Type B pancreatic cell (in vitro differentiated cells): ENCODE data around the gene CPT1C. TPM values are rescaled to one million over a fixed set of nuclear protein-coding genes. Genes with fewer than 3 reads are reported as not detected.

Experiments
- DNase-seq: peaks from one replicate; pipeline ENCODE4 v3.0.0; 2021; ENCODE audit warnings: mixed read lengths; ENCODE audit not compliant: unreplicated experiment; ENCODE audit errors: extremely low spot score
- H3K27ac Mint-ChIP-seq: 2 replicates; pipeline ENCODE4 v1.8.0; 2021; ENCODE audit warnings: mild to moderate bottlenecking, mixed read lengths
- H3K27me3 Mint-ChIP-seq: 2 replicates; pipeline ENCODE4 v1.8.0; 2021; ENCODE audit warnings: mixed read lengths
- H3K36me3 Mint-ChIP-seq: 2 replicates; pipeline ENCODE4 v1.8.0; 2021; ENCODE audit warnings: mixed read lengths
- H3K4me1 Mint-ChIP-seq: one replicate; pipeline ENCODE4 v1.8.0; 2021; ENCODE audit warnings: mixed read lengths; ENCODE audit not compliant: unreplicated experiment
- H3K4me3 Mint-ChIP-seq: 2 replicates; pipeline ENCODE4 v1.8.0; 2021; ENCODE audit warnings: mild to moderate bottlenecking, mixed read lengths
- H3K9me3 Mint-ChIP-seq: 2 replicates; pipeline ENCODE4 v1.8.0; 2021; ENCODE audit warnings: mixed read lengths
- total RNA-seq: library from RNA; stranded (reverse); gene quantifications from 2 replicates; pipeline ENCODE4 v1.2.1, GENCODE V29; 2021; ENCODE audit warnings: low replicate concordance
- TF ChIP-seq, protein P1 (sequence below): fragments of 200-600 bp; sonication (generic); conservative IDR thresholded peaks from 2 replicates; pipeline ENCODE4 v1.5.0; 2021; ENCODE audit warnings: antibody characterized with exemption, mild to moderate bottlenecking

Gene CPT1C
- total RNA-seq, 1 donor from 2014 or later = 65.0 TPM

DNA sequence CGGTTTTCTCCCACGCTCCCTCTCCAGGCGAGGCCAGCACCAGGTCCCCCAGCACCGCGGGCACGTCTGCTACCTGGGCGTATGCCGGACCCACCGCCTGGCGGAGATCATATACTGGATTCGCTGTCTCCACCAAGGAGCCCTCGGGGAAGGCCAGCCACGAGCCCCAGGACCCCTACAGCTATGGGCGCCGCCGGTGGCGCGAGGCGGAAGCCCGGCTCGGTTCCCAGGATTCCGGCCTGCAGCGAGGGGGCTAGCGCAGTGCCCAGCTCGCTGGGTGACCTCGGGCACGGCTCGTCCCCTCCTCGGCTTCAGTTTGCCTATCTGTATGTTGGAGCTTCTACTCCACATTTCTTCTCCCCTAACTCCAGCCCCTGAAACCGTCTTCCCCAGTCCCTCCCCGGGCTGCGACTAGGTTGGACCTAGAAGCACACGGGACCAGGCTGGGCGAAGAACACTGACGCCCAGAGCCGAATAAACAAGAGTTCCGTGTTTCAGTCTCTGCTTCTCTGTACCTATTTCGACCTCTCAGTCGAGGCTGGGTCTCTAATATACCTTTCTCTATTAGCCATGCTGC, 749 bp upstream of the CPT1C start:
- DNase-seq = no peak
- H3K27me3 Mint-ChIP-seq = peaks cover 9% of the 10 kb centered on the region
- H3K36me3 Mint-ChIP-seq = peaks cover 6% of the 10 kb centered on the region
- H3K4me3 Mint-ChIP-seq = peak overlapping the region; percentile 92
- H3K4me1 Mint-ChIP-seq = peaks cover 20% of the 10 kb centered on the region
- no peaks in the 10 kb centered on the region for H3K9me3 Mint-ChIP-seq
- TF ChIP-seq, protein P1, sequence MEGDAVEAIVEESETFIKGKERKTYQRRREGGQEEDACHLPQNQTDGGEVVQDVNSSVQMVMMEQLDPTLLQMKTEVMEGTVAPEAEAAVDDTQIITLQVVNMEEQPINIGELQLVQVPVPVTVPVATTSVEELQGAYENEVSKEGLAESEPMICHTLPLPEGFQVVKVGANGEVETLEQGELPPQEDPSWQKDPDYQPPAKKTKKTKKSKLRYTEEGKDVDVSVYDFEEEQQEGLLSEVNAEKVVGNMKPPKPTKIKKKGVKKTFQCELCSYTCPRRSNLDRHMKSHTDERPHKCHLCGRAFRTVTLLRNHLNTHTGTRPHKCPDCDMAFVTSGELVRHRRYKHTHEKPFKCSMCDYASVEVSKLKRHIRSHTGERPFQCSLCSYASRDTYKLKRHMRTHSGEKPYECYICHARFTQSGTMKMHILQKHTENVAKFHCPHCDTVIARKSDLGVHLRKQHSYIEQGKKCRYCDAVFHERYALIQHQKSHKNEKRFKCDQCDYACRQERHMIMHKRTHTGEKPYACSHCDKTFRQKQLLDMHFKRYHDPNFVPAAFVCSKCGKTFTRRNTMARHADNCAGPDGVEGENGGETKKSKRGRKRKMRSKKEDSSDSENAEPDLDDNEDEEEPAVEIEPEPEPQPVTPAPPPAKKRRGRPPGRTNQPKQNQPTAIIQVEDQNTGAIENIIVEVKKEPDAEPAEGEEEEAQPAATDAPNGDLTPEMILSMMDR = peak; percentile 16
- H3K27ac Mint-ChIP-seq = peak overlapping the region; percentile 87

DNA sequence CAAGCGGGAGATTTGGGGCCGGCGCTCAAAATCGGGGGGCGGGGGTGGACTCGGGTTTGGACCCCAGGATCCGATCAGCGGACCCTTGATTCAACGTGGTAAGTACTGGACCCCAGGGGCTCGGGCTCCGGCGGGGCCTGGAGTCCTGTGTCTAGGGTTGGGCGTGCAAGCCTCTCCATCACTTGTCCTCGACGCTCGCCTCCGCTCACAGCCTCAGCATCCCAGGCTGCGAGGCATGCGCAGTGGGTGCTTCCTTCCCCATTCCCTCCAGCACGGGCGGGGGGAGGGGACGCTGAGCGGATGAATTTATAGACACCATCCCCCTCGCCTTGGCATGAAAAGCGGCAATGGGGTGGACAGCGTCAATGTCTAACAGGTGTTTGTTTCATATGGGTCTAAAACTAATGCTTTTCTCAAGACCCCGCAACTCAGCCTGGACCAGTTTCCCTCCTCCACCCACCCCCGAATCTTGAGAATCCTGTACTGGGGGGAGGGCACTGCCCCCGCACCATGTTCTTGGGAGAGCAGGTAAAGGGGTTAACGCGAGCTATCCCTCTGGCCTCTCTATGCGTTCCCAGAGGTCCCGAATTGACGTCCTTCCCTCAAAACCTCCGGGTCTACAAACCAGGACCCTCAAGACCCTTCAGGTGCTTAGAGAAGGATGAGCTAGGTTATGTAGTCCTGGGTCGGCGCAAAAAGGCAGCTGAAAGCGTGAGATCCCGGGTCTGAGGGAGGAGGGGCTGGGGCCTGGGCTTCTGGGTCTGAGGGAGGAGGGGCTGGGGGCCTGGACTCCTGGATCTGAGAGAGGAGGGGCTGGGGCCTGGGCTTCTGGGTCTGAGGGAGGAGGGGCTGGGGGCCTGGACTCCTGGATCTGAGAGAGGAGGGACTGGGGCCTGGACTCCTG, 579 bp downstream of the CPT1C start:
- peak overlapping the region; percentile 87 for H3K27ac Mint-ChIP-seq
- peaks cover 9% of the 10 kb centered on the region for H3K27me3 Mint-ChIP-seq
- no peaks in the 10 kb centered on the region for H3K9me3 Mint-ChIP-seq
- DNase-seq = peak; percentile 85
- H3K4me1 Mint-ChIP-seq = peaks cover 20% of the 10 kb centered on the region
- TF ChIP-seq, protein P1 = no peak
- H3K4me3 Mint-ChIP-seq = peak overlapping the region; percentile 92
- peaks cover 3% of the 10 kb centered on the region for H3K36me3 Mint-ChIP-seq

DNA sequence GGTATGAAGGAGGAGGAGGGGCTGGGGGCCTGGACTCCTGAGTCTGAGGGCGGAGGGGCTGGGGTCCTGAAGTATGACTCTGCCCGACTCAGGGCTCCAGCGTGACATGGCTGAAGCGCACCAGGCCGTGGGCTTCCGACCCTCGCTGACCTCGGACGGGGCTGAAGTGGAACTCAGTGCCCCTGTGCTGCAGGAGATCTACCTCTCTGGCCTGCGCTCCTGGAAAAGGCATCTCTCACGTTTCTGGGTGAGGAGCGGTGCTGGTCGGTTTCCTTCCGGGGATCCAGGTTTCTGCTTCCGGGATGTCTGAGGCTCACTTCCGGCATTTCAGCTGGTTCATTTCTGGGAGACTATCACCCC, 1.2 kb downstream of the CPT1C start:
- Mint-ChIP-seq H3K27ac (no peak overlapping the region), H3K27me3 (peaks cover 9% of the 10 kb centered on the region), H3K4me3 (peak overlapping the region; percentile 92), H3K4me1 (peaks cover 20% of the 10 kb centered on the region), H3K36me3 (peaks cover 3% of the 10 kb centered on the region), H3K9me3 (no peaks in the 10 kb centered on the region)
- DNase-seq = no peak
- TF ChIP-seq, protein P1 = no peak

- no peaks in the 10 kb centered on the region for H3K36me3 Mint-ChIP-seq
- H3K27ac Mint-ChIP-seq = no peak overlapping the region
- peaks cover under 1% of the 10 kb centered on the region for H3K4me1 Mint-ChIP-seq
- H3K9me3 Mint-ChIP-seq = no peaks in the 10 kb centered on the region
- H3K27me3 Mint-ChIP-seq = no peaks in the 10 kb centered on the region
- DNase-seq = no peak
- TF ChIP-seq, protein P1 = no peak
- H3K4me3 Mint-ChIP-seq = no peak overlapping the region
Observed at GRCh38 chr19:49696115-49696514, 5.2 kb downstream of the CPT1C start.

DNA sequence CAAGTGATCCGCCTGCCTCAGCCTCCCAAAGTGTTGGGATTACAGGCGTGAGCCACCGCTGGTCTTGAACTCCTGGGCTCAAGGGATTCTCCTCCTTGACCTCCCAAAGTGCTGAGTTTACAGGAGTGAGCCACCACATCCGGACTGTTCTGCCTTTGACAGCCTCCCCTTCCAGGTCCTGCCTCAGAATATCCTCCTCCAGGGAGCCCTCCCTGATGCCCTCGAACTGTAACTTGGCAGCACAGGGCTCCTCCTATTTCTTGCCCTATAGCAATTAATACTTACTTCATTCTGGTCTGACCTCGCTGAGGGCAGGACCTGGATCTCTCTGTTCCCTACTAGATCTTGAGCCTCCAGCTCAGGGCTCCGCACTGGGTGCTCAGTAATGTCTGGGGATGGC, 5.9 kb downstream of the CPT1C start:
- no peak overlapping the region for H3K4me3 Mint-ChIP-seq
- H3K4me1 Mint-ChIP-seq = no peaks in the 10 kb centered on the region
- no peaks in the 10 kb centered on the region for H3K36me3 Mint-ChIP-seq
- H3K9me3 Mint-ChIP-seq = no peaks in the 10 kb centered on the region
- DNase-seq = no peak
- H3K27ac Mint-ChIP-seq = no peak overlapping the region
- H3K27me3 Mint-ChIP-seq = no peaks in the 10 kb centered on the region
- TF ChIP-seq, protein P1 = no peak
